GM12878 (cell line): ENCODE results near the gene LSM3. TPM values are rescaled to one million over a fixed set of nuclear protein-coding genes. Genes with fewer than 3 reads are reported as not detected.

ENCODE experiments used
- ATAC-seq: fragments of 200-7000 bp; cut with Tn5 transposase; 3 replicates; pipeline ENCODE4 v1.9.1; 2020; ENCODE audit warnings: mild to moderate bottlenecking, moderate library complexity
- BruUV-seq: library from RNA; stranded (reverse); fragments of 400-500 nt; replicated peaks from 2 replicates; lab custom pipeline; 2021; lab: Mats Ljungman, UMichigan
- CTCF ChIA-PET: fragments of 300-600 bp; sonication (Branson Sonifier 250); formaldehyde crosslinking; extraction: SDS; loops from one replicate; lab custom pipeline; 2021; ENCODE audit warnings: inconsistent platforms; lab: Yijun Ruan, JAX
- POLR2A ChIA-PET: fragments of 350-600 bp; formaldehyde crosslinking; extraction: SDS; loops from one replicate; lab custom pipeline; 2021; ENCODE audit warnings: inconsistent platforms; lab: Charles Lee
- RAD21 ChIA-PET: fragments of 300-600 bp; sonication (Branson Sonifier 250); formaldehyde crosslinking; loops from one replicate; lab custom pipeline; 2023; ENCODE audit warnings: antibody characterized with exemption; ENCODE audit not compliant: unreplicated experiment; lab: Charles Lee
- SMC1A ChIA-PET: fragments of 300-600 bp; sonication (Branson Sonifier 250); formaldehyde crosslinking; loops from one replicate; lab custom pipeline; 2023; ENCODE audit not compliant: unreplicated experiment, uncharacterized antibody; lab: Charles Lee
- DNase-seq: peaks from one replicate; pipeline ENCODE4 v3.0.0-alpha.2; 2011; ENCODE audit warnings: low read depth, low spot score
- FAIRE-seq: peaks from 3 replicates; lab custom pipeline; 2011; peaks lifted over from hg19 to GRCh38; lab: Jason Lieb, UNC
- H2AFZ ChIP-seq: 2 replicates; pipeline ENCODE4 v1.6.0; 2011; ENCODE audit warnings: low read depth, low read length, control low read depth; ENCODE audit not compliant: control insufficient read depth
- H3K27ac ChIP-seq: 2 replicates; pipeline ENCODE4 v1.5.1; 2011; ENCODE audit warnings: control low read depth; ENCODE audit not compliant: control insufficient read depth, insufficient read depth
- H3K27me3 ChIP-seq, 2 experiments: replicated peaks in 1 of 2; 2 replicates each; pipeline versions ENCODE4 v1.6.0 to v1.6.1; 2011; ENCODE audit warnings: low read length in 1 of 2; ENCODE audit not compliant: control insufficient read depth in 2 of 2, insufficient read depth in 2 of 2
- H3K36me3 ChIP-seq, 2 experiments: 2 replicates each; pipeline ENCODE4 v1.5.1; 2011; ENCODE audit warnings: low read length in 1 of 2; ENCODE audit not compliant: control insufficient read depth in 2 of 2, insufficient read depth in 2 of 2
- H3K4me1 ChIP-seq: 2 replicates; pipeline ENCODE4 v1.6.1; 2011; ENCODE audit warnings: mild to moderate bottlenecking, low read length, moderate library complexity, mixed read lengths; ENCODE audit not compliant: control insufficient read depth, insufficient read depth
- H3K4me2 ChIP-seq: 2 replicates; pipeline ENCODE4 v1.6.0; 2011; ENCODE audit warnings: control low read depth; ENCODE audit not compliant: control insufficient read depth, insufficient read depth
- H3K4me3 ChIP-seq: fragments of 200-600 bp; sonication (generic); 2 replicates; pipeline ENCODE4 v1.5.1; 2016
- H3K79me2 ChIP-seq: 2 replicates; pipeline ENCODE4 v1.6.0; 2011; ENCODE audit warnings: low read length; ENCODE audit not compliant: control insufficient read depth, insufficient read depth
- H3K9ac ChIP-seq: 2 replicates; pipeline ENCODE4 v1.8.0; 2011; ENCODE audit warnings: low read length, control low read depth, mixed read lengths; ENCODE audit not compliant: control insufficient read depth, insufficient read depth
- H3K9me3 ChIP-seq: replicated peaks from 3 replicates; pipeline ENCODE4 v1.5.1; 2011; ENCODE audit warnings: mild to moderate bottlenecking, low read length; ENCODE audit not compliant: control insufficient read depth, insufficient read depth
- H4K20me1 ChIP-seq: 2 replicates; pipeline ENCODE4 v1.6.0; 2011; ENCODE audit not compliant: control insufficient read depth, insufficient read depth
- CEBPB ChIP-seq, 2 experiments: fragments of 150-350 bp in 1 of 2; IDR thresholded peaks; 2 replicates each; pipeline ENCODE4 v1.6.1; 2012 to 2014; ENCODE audit warnings: low read depth in 2 of 2, low read length in 2 of 2, borderline replicate concordance in 1 of 2, inconsistent platforms in 1 of 2
- E2F8 ChIP-seq: fragments of 450-650 bp; IDR thresholded peaks from 2 replicates; pipeline ENCODE4 v1.6.1; 2018; ENCODE audit warnings: mild to moderate bottlenecking, low read depth, moderate library complexity; ENCODE audit not compliant: partially characterized antibody
- HDAC2 ChIP-seq: fragments of 200-600 bp; sonication (generic); IDR thresholded peaks from 2 replicates; pipeline ENCODE4 v1.6.1; 2017
- MEF2B ChIP-seq: fragments of 450-650 bp; IDR thresholded peaks from 2 replicates; pipeline ENCODE4 v1.6.1; 2018; ENCODE audit warnings: mild to moderate bottlenecking, moderate library complexity; ENCODE audit not compliant: partially characterized antibody, poor library complexity, severe bottlenecking
- NBN ChIP-seq: fragments of 450-650 bp; IDR thresholded peaks from 2 replicates; pipeline ENCODE4 v1.6.1; 2016
- NFXL1 ChIP-seq: fragments of 450-650 bp; IDR thresholded peaks from 2 replicates; pipeline ENCODE4 v1.6.1; 2017; ENCODE audit warnings: antibody characterized with exemption, mild to moderate bottlenecking, borderline replicate concordance
- PAX8 ChIP-seq: fragments of 450-650 bp; IDR thresholded peaks from 2 replicates; pipeline ENCODE4 v1.6.1; 2017; ENCODE audit warnings: mild to moderate bottlenecking, moderate library complexity
- REST ChIP-seq: IDR thresholded peaks from 2 replicates; pipeline ENCODE4 v1.6.1; 2012; ENCODE audit warnings: mild to moderate bottlenecking, low read depth, low read length
- TBL1XR1 ChIP-seq: IDR thresholded peaks from 2 replicates; pipeline ENCODE4 v1.6.1; 2012; ENCODE audit warnings: low read depth, low read length, improper control_type of control experiment
- TCF3 ChIP-seq: IDR thresholded peaks from 2 replicates; pipeline ENCODE4 v1.6.1; 2012; ENCODE audit warnings: low read depth, mild to moderate bottlenecking, low read length, borderline replicate concordance; ENCODE audit not compliant: insufficient read depth
- WRNIP1 ChIP-seq: IDR thresholded peaks from 2 replicates; pipeline ENCODE4 v1.6.1; 2011; ENCODE audit warnings: low read depth, low read length, improper control_type of control experiment, borderline replicate concordance
- YBX1 ChIP-seq: fragments of 450-650 bp; IDR thresholded peaks from 2 replicates; pipeline ENCODE4 v1.6.1; 2016; ENCODE audit warnings: antibody characterized with exemption
- YY1 ChIP-seq: IDR thresholded peaks from 2 replicates; pipeline ENCODE4 v1.6.1; 2011; ENCODE audit warnings: low read depth, mild to moderate bottlenecking, low read length
- ZSCAN29 ChIP-seq: fragments of 450-650 bp; IDR thresholded peaks from 2 replicates; pipeline ENCODE4 v1.6.1; 2017; ENCODE audit warnings: mild to moderate bottlenecking, moderate library complexity
- WGBS: methylation state at CpG from one replicate; pipeline ENCODE4 v1.1.6; 2016; ENCODE audit warnings: low lambda C conversion rate; ENCODE audit not compliant: insufficient replicate concordance, insufficient coverage; ENCODE audit errors: missing lambda C conversion rate; 5-methylcytosine and 5-hydroxymethylcytosine counted together
- in situ Hi-C: fragments of 300-500 bp; cut with MboI; formaldehyde crosslinking; loops from 9 replicates; pipeline ENCODE4 v1.14.3; 2018; ENCODE audit warnings: mixed read lengths
- intact Hi-C: fragments of 100-400 bp; cut with micrococcal nuclease; formaldehyde crosslinking; loops from one replicate; pipeline ENCODE4 v1.14.2; 2022; ENCODE audit not compliant: unreplicated experiment
- polyA plus RNA-seq, 11 experiments: library from polyadenylated mRNA; depleted of rRNA in 4 of 11; unstranded in 6 of 11; stranded (reverse) in 5 of 11; fragments of >200 nt; fragmentation: Nextera tagmentation in 4 of 11; fragmentation: Illumina TruSeq in 1 of 11; extraction: Ambion mirVana in 4 of 11; extraction: Trizol in 1 of 11; gene quantifications; 1 replicate in 1 of 11; 2 replicates in 10 of 11; pipeline versions ENCODE4 v1.2.1 to v1.2.3, GENCODE V29; 2011 to 2016; ENCODE audit warnings: inconsistent platforms in 2 of 11, missing spikeins in 2 of 11, low read depth in 1 of 11
- total RNA-seq, 4 experiments: library from RNA; depleted of rRNA in 3 of 4; stranded (reverse); fragments of >200 nt in 3 of 4; fragmentation: Illumina TruSeq in 1 of 4; extraction: Trizol in 1 of 4; gene quantifications; 2 replicates each; pipeline versions ENCODE4 v1.2.1 to v1.2.3, GENCODE V29; 2013 to 2021

The LSM3 gene
- total and polyA plus RNA-seq, 10 of the 15 experiments (the other 5 are each of a cell fraction or from before 2014, with no cell fraction given), result 15.5 to 111 (median 29.1) TPM

- Histone ChIP-seq H2AFZ (no peak overlapping the region), H3K4me3 (no peak overlapping the region), H4K20me1 (no peaks in the 10 kb centered on the region), H3K9ac (no peak overlapping the region), H3K79me2 (no peaks in the 10 kb centered on the region), H3K4me1 (no peaks in the 10 kb centered on the region), H3K9me3 (peaks cover 3% of the 10 kb centered on the region; the same call in 2 of the 3 replicates), H3K27ac (no peak overlapping the region), H3K36me3 (no peaks in the 10 kb centered on the region), H3K27me3 (peaks cover 0 to 2% of the 10 kb centered on the region in 2 experiments; a peak in 1 of 4 replicates), H3K4me2 (no peak overlapping the region)
- intact Hi-C loops (no loop called here), in situ Hi-C loops (no loop called here)
- ATAC-seq (no peak), DNase-seq (no peak), FAIRE-seq (no peak)
- ChIA-PET RAD21 (no interaction called here), POLR2A (no interaction called here), SMC1A (no interaction called here), CTCF (interaction anchor here (1.2 kb wide), 1 partner anchor 27 kb away, joined by 3 read pairs; no protein-coding TSS in a partner anchor)
- WGBS, result 67% methylated on average over 12 of the region's 12 CpGs
- BruUV-seq, result no TSS peak
- no peak for TF ChIP-seq WRNIP1
- no peak for TF ChIP-seq E2F8
- no peak for TF ChIP-seq NBN
- no peak for TF ChIP-seq TBL1XR1
- no peak for TF ChIP-seq MEF2B
- no peak for TF ChIP-seq NFXL1
- no peak for TF ChIP-seq REST
- no peak for TF ChIP-seq CEBPB (IDR thresholded peaks at IDR 0.05; ENCODE audit: borderline replicate concordance in 1 of 2, low read depth in 2 of 2, low read length in 2 of 2)
- TF ChIP-seq YBX1, result no peak
- TF ChIP-seq YY1, result no peak
- no peak for TF ChIP-seq ZSCAN29
- TF ChIP-seq HDAC2, result no peak
- TF ChIP-seq TCF3, result no peak
- TF ChIP-seq PAX8, result no peak
Measured at GRCh38 chr3:14234251-14235002, 55.8 kb downstream of the LSM3 start.
